ENCODE data around the gene HS3ST5. TPM values are rescaled to one million over a fixed set of nuclear protein-coding genes. Genes with fewer than 3 reads are reported as not detected.

The HS3ST5 gene
- total RNA-seq, 1 experiment from 2014 or later, result 14.4 TPM

DNA sequence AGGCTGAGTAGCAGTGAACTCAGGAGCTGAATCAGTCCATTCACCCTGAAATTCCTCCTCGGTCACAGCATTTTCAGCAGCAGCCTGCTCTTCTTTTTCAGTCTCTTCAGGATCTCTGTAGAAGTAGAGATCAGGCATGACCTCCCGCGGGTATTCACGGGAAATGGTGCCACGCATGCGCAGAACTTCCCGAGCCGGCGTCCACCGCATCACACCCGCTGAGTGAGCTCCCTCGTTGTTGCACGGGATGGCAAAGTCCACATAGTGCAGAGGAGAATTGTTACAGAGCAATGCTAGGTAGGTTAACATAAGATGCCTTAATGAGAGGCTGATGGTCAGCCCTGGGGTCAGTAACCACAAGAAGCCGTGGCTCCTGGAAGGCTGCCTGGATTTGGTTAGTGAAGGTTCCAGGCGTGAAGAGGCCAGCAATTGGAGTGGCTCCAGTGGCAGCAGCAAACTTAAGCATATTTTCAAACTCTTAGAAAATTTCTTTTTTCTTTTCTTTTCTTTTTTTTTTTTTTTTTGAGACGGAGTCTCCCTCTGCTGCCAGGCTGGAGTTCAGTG is 258.4 kb downstream of the HS3ST5 start:
- Histone ChIP-seq H2BK15ac (ENCODE audit: low read depth, low read length) (no peak overlapping the region), H2BK120ac (ENCODE audit: low read depth, low read length, poor library complexity, severe bottlenecking) (no peak overlapping the region), H3K23me2 (ENCODE audit: insufficient read length, low read depth, low read length, poor library complexity, severe bottlenecking) (no peaks in the 10 kb centered on the region), H3K9ac (ENCODE audit: extremely low read depth, insufficient read length, low read length) (no peak overlapping the region), H4K8ac (replicated peaks; ENCODE audit: insufficient read length, low read depth, low read length) (no peak overlapping the region), H3K4me2 (ENCODE audit: insufficient read depth, insufficient read length, low read length) (no peak overlapping the region), H3K56ac (ENCODE audit: insufficient read length, low read depth, low read length) (no peak overlapping the region), H3K4me1 (ENCODE audit: insufficient read depth, low read length) (no peaks in the 10 kb centered on the region; the same call in 1 of the 2 replicates), H3K27ac (ENCODE audit: insufficient read length, low read depth, low read length) (no peak overlapping the region), H3T11ph (ENCODE audit: low read length) (no peak overlapping the region), H3K23ac (ENCODE audit: insufficient read length, low read depth, low read length) (no peak overlapping the region), H4K20me1 (ENCODE audit: control insufficient read depth, insufficient read depth, insufficient read length) (no peaks in the 10 kb centered on the region), H3K27me3 (ENCODE audit: insufficient read depth, low read length) (no peaks in the 10 kb centered on the region), H2BK12ac (ENCODE audit: insufficient read length, low read depth, low read length) (no peak overlapping the region), H3K14ac (ENCODE audit: insufficient read depth, low read length) (no peak overlapping the region), H3K9me3 (ENCODE audit: control insufficient read depth, low read depth, low read length) (no peaks in the 10 kb centered on the region), H2BK5ac (ENCODE audit: insufficient read length, low read length) (no peak overlapping the region), H3K18ac (ENCODE audit: insufficient read length, low read depth, low read length) (no peak overlapping the region), H4K91ac (ENCODE audit: insufficient read length, low read depth, low read length) (no peak overlapping the region), H2AFZ (ENCODE audit: low read length) (no peak overlapping the region), H3K79me2 (ENCODE audit: insufficient read depth, low read length) (no peaks in the 10 kb centered on the region), H2AK5ac (ENCODE audit: insufficient read length, low read length) (no peak overlapping the region), H3K4ac (ENCODE audit: low read depth, low read length) (no peak overlapping the region), H2BK20ac (ENCODE audit: low read depth, low read length, poor library complexity, severe bottlenecking) (no peak overlapping the region), H4K5ac (ENCODE audit: insufficient read length, low read depth, low read length) (no peak overlapping the region), H3K79me1 (ENCODE audit: insufficient read depth, low read depth, low read length, poor library complexity, severe bottlenecking) (no peaks in the 10 kb centered on the region)
- no peak overlapping the region for H3K4me3 Mint-ChIP-seq
- DNase-seq, result no peak
- H3K36me3 Mint-ChIP-seq (ENCODE audit: insufficient read depth in 1 of 3, low read depth in 3 of 3), result peaks cover 9 to 33% (median 21%) of the 10 kb centered on the region in 3 experiments
- peaks cover 14 to 21% of the 10 kb centered on the region in 2 experiments for H3K4me1 Mint-ChIP-seq
- no peak for TF ChIP-seq CTCF (conservative IDR thresholded peaks at IDR 0.05)
- peaks cover 0 to 6% of the 10 kb centered on the region in 2 experiments; a peak in 1 of 5 replicates for H3K9me3 Mint-ChIP-seq
- peak overlapping the region in 2 of 3 experiments; percentile 10 to 88; a peak in 2 of 7 replicates for H3K27ac Mint-ChIP-seq
- no CpG with 5 or more reads among the region's 16 CpGs for WGBS (ENCODE audit: extremely low coverage, insufficient read length, low lambda C conversion rate)
- H3K27me3 Mint-ChIP-seq (ENCODE audit: low read depth), result no peaks in the 10 kb centered on the region
